Measurements from ENCODE around the gene RABEPK.
"Not testable (repeated sequence)": the region's sequence is repeated elsewhere in the genome, so short reads cannot be mapped to it uniquely, and the experiment has no call there.

RABEPK gene

DNA sequence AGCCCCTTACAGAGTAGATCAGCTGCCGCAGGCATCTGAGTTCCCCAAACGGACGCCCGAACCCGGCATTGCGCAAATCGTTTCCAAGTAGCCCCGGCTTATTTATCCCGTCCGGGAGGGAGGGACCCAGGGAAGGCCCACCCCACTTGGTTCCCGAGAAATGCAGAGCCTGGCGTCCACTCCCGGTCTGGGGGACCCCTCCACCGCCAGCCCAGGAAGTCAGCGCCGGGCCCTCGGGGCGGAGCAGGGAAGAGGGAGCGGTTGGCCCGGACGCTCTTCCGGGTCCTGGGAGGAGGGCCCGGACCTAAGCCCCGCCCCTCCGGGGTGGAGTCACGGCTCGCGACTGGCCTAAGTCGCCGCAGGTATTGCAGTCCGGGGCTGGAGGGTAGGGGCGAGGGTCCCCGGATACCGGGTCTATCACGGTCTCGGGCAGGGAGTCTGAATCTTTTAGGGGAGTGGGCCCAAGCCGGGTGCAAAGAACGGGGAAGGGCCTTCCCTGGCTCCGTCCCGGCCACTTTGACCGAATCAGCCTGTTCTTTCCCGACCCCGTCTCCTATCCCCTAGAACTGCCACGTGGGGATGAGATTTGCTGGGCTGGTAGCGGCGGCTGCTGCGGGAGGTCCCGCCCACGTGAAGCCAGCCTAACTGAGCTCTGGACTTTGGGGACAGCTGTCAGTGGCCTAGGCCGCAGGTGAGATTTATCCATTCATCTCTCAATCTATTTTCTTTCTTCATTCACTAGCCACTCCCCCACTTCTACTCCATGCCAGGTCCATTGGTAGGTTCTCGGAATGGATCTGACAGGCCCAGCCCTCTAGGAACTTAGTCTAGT lies at the start of gene RABEPK:
TSS of gene RABEPK (plus strand) at position 327 of the 832 bp plus-strand sequence. CDS start 2,472 bp downstream, outside the sequence.
- DNase-seq (ENCODE audit: low read depth, low spot score) = peak; percentile 98

DNA sequence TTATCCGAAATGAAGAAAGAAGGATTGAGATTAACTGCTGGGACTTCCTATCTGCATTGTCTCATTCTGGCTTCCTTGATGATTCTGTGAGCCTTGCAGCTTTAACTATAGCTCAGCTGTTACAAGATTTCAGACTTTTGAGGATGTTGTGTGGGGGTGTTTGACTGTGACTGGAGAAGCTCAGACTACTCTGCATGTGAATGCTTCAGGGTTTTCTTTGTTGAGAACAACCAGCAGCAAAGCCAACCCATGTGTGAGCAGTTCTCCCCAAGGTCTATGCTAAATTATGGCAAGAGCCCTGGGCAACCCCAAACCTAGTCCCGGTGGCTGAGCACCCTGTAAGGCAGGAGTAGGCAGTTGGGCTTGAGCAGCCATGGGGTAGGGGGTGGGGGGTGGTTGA lies 48.6 kb upstream of the RABEPK start:
- DNase-seq (ENCODE audit: low read depth, low spot score) = no peak

DNA sequence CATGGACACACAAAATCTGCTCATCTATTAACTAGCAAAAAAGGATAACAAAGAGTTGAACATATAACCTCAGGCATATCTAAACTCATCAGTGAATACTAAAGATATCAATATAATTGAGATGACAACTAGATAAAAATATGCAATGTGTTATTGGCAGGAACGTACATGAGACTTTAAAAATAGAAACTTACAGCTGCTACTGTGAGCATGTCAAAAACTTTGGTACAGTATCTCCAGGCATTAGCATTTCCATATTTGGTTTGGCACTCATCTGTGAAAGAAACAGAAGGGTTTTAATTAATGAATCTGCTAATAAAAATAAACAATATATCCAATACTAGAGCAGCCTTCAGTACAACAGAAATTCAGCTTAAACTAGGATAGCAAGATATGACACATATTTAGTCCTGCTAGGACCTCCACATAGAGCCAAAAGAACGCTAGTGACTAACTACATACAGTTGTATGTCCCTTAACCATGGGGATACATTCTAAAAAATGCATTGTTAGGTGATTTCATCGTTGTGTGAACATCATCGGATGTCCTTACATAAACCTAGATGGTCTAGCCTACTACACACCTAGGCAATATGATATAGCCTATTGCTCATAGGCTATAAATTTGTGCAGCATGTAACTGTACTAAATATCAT lies 46.5 kb upstream of the RABEPK start:
- no peak for DNase-seq (ENCODE audit: low read depth, low spot score)

- no peak for DNase-seq (ENCODE audit: low read depth, low spot score)
Observed at GRCh38 chr9:125156551-125156950, 43.8 kb upstream of the RABEPK start.

DNA sequence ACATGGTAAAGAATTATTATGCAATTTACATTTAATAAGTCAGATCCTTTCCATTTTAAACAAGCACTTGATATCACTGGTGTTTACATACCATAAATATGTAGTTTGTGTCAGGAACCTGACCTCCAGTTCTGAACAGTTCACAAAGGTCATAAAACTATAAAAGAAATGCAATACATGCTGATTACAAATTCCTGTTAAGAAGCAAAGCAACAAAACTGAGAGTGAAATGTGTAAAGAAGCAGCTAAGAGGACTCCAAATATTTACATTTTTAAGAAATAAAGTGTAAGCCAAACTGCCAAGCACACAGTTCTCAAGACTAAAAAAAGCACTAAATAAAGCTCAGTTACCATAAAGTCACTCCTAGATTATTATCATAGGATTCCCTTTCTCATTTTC lies 39.6 kb upstream of the RABEPK start:
- DNase-seq (ENCODE audit: low read depth, low spot score) = no peak

- DNase-seq (ENCODE audit: low read depth, low spot score) = no peak
Observed at GRCh38 chr9:125161284-125161918, 38.9 kb upstream of the RABEPK start.

- DNase-seq (ENCODE audit: low read depth, low spot score) = not testable (repeated sequence)
Observed at GRCh38 chr9:125162891-125163290, 37.5 kb upstream of the RABEPK start.

DNA sequence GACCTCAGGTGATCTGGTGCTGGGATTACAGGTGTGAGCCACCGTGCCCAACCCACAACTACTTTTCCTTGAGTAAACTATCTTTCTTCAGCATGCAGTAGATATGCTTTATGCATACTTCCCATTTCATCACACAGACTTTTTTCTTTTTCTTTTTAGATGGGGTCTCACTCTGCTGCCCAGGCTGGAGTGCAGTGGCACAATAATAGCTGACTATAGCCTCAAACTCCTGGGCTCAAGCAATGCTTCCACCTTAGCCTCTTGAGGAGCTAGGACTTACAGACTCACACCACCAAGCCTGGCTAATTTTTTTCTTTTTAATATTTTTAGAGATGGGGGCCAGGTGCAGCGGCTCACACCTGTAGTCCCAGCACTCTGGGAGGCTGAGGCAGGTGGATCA lies 33.6 kb upstream of the RABEPK start:
- DNase-seq (ENCODE audit: low read depth, low spot score) = no peak

DNA sequence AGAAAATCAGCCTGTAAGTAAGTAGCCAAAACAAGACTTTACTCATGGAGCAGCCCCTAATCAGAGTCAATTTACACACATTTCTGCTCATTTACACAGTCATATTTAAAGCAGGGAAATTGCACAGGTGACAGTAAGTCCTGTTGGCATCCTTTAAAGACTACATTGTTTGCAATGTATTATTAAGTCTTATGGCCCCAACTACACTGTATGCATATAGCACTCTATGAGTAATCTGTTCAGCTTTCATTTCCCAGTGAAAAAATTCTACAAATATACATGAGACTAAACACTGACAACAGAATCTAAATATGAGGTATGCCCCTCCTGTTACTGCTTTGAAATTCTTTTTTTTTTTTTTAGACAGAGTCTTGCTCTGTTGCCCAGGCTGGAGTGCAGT lies 30.4 kb upstream of the RABEPK start:
- no peak for DNase-seq (ENCODE audit: low read depth, low spot score)

GRCh38 chr9:125172031-125172755 lies 28.1 kb upstream of the RABEPK start:
- DNase-seq (ENCODE audit: low read depth, low spot score) = no peak

GRCh38 chr9:125176636-125177035 lies 23.7 kb upstream of the RABEPK start:
- DNase-seq (ENCODE audit: low read depth, low spot score) = no peak

GRCh38 chr9:125177888-125178287 lies 22.5 kb upstream of the RABEPK start:
- DNase-seq (ENCODE audit: low read depth, low spot score) = no peak

DNA sequence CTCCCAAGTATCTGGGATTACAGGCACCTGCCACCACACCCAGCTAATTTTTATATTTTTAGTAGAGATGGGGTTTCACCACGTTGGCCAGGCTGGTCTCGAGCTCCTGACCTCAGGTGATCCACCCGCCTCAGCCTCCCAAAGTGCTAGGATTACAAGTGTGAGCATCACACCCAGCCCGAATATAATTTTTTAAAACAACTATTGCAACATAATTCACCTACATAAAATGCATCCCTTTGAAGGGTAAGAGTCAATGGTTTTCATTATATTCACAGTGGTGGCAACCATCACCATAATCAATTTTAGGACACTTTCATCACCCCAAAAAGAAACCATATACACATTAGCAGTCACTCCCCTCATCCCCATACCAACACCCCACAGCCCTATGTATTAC lies 20.6 kb upstream of the RABEPK start:
- not testable (repeated sequence) for DNase-seq (ENCODE audit: low read depth, low spot score)

DNA sequence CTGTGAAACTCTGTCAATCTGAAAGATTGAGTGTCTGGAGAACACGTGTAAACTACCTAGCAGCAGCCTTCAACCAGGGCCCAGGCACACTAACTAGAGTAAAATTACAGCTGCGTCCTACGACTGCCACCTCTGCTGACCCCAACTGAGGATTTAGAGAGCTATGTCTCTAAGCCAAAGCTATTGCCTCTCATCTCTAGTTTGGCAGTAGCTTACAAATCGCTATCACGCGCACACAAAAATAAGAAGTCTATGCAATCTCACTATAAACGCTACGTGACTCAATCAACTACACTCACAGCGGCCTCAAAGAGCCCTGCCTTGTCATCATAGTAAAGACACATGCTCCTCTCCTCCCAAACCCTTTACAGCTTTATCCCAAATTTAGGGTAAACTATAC lies 19.5 kb upstream of the RABEPK start:
- DNase-seq (ENCODE audit: low read depth, low spot score) = no peak

- not testable (repeated sequence) for DNase-seq (ENCODE audit: low read depth, low spot score)
Observed at GRCh38 chr9:125181756-125182155, 18.6 kb upstream of the RABEPK start.

GRCh38 chr9:125183054-125183453 lies 17.3 kb upstream of the RABEPK start:
- DNase-seq (ENCODE audit: low read depth, low spot score) = no peak

DNA sequence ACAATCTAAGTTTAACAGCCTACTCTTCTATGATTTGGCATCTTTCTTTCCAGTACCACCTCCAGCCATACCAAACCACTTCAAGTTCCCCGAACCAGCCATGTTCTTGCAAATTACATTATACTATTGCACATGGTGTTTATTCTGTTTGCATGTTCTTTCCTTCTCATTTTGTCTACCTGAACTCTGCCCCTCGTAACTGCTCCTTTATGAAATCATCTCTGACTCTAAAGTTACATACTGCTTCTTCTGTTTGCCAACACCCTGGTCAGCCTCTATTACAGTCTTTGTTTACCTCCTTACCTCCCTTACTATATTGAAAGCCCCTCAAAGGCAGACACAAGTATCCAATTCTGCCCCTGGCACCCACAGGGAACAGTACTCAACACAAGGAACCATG lies 16.8 kb upstream of the RABEPK start:
- DNase-seq (ENCODE audit: low read depth, low spot score) = no peak

- DNase-seq (ENCODE audit: low read depth, low spot score) = no peak
Observed at GRCh38 chr9:125189011-125189360, 11.4 kb upstream of the RABEPK start.

DNA sequence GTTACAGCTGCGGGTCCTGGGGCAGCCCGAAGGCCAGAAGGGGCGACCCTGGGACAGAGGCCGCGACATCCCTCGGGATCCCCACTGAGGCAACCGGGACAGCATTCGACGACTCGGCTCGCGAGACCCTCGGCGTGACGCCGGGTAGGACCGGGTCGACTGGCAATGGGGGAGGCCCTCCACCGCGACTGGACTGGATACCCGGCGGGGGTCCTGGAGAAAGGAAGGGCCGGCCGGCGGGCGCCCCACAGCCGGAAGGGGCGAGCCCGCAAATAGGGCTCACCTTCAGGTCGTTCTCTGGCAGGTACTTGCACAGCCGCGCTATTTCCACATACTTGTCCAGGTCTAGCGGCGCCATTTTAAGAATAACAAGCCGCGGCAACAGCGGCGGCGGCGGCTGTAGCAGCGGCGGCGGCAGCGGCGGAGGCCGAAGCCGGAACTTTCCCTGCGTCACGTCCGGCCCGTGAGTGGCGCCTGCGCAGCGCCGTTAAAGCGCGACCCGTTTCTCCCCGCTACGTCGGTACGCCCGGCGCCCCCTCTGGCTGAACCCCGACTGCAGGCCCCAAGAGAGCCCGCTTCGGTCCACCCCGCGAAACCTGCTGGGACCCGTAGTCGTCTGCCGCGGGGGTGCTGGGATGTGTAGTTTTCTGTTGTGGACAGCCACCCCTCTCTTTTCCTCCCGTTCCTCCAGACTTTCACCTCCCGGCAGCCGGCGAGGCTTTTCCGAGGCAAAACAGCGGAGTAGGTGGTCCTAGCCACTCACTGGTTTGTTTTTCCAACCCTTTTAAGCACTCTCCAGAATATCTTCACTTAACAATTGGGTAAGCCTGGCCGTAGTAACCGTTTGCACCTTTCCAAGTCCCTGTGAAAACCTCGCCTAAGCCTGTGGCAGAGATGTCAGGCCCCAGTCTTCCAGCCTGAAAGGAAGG lies 10.7 kb upstream of the RABEPK start, which contains the start of gene PPP6C:
TSS of gene PPP6C (minus strand) at position 443 of the 929 bp plus-strand sequence. CDS start at position 358, 85 bp downstream.
- peak; percentile 97 for DNase-seq (ENCODE audit: low read depth, low spot score)

GRCh38 chr9:125190361-125190801 lies 10.0 kb upstream of the RABEPK start:
- DNase-seq (ENCODE audit: low read depth, low spot score) = peak; percentile 16

DNA sequence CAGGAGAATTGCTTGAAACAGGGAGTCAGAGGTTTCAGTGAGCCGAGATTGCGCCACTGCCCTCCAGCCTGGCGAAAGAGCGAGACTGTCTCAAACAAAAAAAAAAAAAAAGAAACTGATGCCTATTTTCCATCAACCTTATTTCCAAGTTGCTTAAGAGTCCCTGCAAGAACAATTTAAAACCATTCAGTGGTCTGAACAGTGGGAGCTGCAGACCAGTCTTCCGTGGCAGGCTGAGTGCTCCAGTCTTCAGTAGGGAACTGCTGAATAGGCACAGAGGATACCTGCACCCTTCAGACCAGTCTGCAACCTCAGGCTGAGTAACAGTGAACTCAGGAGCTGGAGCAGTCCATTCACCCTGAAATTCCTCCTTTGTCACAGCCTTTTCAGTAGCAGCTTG lies 5.9 kb upstream of the RABEPK start:
- not testable (repeated sequence) for DNase-seq (ENCODE audit: low read depth, low spot score)
